ENCODE results near the gene SCAANT1. TPM values are rescaled to one million over a fixed set of nuclear protein-coding genes. Genes with fewer than 3 reads are reported as not detected.
A peak's percentile ranks its signal among the peaks of the same experiment; 100 is the strongest.

Gene SCAANT1
- total RNA-seq, 1 experiment from 2014 or later: not detected

DNA sequence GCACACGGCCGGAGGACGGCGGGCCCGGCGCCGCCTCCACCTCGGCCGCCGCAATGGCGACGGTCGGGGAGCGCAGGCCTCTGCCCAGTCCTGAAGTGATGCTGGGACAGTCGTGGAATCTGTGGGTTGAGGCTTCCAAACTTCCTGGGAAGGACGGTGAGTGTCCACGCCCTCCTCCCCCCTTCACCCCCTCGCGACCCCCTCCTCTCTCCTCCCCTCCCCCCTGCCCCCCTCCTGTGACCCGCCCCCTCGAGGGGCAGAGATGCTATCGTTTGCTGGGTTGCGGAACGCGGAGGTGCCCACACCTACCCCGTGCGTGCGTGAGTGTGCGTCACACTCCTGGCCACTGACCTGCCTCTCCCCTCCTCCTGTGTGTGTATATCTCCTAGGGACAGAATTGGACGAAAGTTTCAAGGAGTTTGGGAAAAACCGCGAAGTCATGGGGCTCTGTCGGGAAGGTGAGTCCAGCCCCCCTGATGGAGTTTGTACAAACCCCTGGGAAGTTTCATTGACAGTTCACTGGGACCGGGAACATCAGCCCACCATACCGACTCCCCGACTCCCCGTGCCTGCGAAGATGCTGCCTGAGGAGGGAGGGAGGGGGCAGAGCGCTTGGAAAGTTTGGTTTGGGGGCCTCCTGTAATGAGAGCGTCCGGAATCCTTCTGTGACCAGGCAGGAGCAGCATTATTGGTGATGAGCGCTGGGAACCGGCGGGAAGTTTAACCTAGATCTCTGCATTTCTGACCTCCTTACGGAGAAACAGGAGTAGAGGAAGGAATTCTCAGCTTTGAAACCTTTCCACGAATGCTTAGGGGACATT lies 795 bp upstream of the SCAANT1 start:
- no peaks in the 10 kb centered on the region for H3K9me3 ChIP-seq
- H3K27me3 ChIP-seq: no peaks in the 10 kb centered on the region
- H3K36me3 ChIP-seq: peaks cover 18% of the 10 kb centered on the region
- H3K4me3 ChIP-seq: peak overlapping the region; percentile 63
- DNase-seq: peak; percentile 50

DNA sequence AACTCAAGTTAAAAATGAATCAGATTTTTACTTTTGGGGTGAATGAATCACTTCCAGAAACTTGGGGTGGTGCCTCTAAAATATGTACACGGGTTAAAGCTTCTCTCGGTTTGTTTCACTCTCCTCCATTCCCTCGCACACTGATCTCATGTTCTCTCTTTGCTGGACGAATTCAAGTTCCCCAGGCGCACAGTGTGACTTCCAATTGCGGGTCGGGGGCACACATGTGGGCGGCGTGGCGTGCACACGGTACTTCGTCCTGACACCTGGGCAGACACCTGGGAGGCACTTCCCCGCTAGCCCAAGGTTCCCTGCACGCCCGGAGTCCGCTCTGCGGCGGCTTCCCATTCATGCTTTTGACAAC lies 692 bp downstream of the SCAANT1 start:
- Histone ChIP-seq H3K9me3 (no peaks in the 10 kb centered on the region), H3K27me3 (no peaks in the 10 kb centered on the region), H3K36me3 (peaks cover 11% of the 10 kb centered on the region; the same call in 1 of the 2 replicates), H3K4me3 (peak overlapping the region; percentile 63)
- no peak for DNase-seq

DNA sequence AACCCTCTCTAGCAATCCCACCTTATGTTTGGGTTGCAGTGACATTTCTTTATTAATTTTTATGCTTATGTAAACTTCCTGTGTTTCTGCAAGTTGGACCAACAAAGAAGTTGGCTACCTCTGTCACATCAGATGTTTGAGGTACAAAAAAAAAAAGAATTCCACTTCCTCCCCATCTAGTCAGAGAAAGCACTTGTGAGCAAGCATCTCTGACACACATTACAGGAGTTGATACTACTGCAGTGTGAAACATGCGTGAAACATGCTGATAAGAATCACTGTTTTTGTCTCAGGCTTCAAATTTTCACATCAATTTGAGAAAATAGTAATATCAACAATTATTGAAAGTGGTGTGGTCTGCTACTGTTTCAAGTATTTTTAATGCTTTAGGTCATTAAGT lies 1.3 kb downstream of the SCAANT1 start:
- H3K36me3 ChIP-seq: peaks cover 5% of the 10 kb centered on the region; the same call in 1 of the 2 replicates
- no peaks in the 10 kb centered on the region for H3K9me3 ChIP-seq
- no peak for DNase-seq
- no peaks in the 10 kb centered on the region for H3K27me3 ChIP-seq
- peak overlapping the region; percentile 63 for H3K4me3 ChIP-seq

DNA sequence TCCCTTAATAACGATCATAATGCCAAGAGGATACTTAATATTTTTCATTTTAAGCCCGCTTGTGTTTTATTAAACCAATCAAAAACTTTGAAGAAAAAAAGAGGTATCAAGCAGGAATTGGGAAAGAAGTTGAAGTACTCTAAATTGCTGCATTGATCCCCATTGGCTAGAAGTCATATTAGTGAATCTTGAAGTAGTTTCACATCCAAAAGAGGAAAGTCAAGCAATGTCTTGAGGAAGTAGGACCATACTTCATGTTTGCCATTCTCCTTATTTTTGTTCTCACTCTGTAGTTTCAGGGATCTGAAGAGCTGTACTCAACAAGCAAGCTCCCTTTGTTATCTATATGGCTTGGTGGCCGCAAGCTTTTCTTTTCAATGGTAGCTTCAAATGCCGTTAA lies 2.2 kb downstream of the SCAANT1 start:
- Histone ChIP-seq H3K9me3 (no peaks in the 10 kb centered on the region), H3K36me3 (0 out of 2 replicates have a peak, but pooled peaks cover 3% of the 10 kb centered on the region), H3K4me3 (no peak overlapping the region), H3K27me3 (no peaks in the 10 kb centered on the region)
- no peak for DNase-seq

DNA sequence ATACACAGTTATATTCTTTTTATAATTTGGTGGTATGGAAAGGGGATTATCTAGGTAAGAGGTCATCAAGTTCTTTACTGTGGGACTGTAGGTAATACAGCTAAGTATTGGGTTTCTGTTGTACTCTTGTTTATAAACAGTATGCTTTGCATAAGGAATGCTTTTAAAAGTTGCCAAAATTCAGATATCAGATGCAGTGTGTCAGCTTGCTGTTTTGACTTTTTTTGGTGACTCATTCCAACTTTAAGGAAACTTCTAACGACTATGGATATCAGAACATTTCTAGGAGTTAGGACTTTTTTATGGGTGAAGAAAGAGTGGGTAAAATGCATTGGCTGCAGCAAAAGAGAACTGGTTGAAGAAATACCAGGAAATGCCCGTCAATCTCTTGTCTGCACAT lies 2.8 kb downstream of the SCAANT1 start:
- H3K27me3 ChIP-seq: no peaks in the 10 kb centered on the region
- DNase-seq: no peak
- no peak overlapping the region for H3K4me3 ChIP-seq
- no peaks in the 10 kb centered on the region for H3K9me3 ChIP-seq
- H3K36me3 ChIP-seq: 0 out of 2 replicates have a peak, but pooled peaks cover 3% of the 10 kb centered on the region

DNA sequence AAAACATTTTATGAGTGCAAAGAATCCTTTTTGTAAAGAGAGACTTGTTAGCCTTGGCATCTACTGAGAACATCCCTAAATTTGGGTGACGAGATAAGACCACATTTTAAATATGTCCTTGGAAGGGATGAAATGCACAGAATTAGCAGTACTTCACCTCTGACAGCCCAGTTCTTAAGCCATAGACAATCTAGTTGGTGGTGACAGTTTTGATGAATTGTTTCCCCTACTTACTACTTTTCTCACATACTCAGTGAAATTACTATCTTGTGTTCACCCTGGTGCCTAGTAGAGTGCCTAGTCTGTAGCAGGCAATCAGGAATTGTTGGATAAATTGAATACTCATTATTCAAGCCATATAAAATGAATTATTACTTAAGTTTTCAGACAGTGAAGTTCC lies 3.4 kb downstream of the SCAANT1 start:
- Histone ChIP-seq H3K27me3 (no peaks in the 10 kb centered on the region), H3K36me3 (no peaks in the 10 kb centered on the region), H3K9me3 (no peaks in the 10 kb centered on the region), H3K4me3 (no peak overlapping the region)
- DNase-seq: no peak

DNA sequence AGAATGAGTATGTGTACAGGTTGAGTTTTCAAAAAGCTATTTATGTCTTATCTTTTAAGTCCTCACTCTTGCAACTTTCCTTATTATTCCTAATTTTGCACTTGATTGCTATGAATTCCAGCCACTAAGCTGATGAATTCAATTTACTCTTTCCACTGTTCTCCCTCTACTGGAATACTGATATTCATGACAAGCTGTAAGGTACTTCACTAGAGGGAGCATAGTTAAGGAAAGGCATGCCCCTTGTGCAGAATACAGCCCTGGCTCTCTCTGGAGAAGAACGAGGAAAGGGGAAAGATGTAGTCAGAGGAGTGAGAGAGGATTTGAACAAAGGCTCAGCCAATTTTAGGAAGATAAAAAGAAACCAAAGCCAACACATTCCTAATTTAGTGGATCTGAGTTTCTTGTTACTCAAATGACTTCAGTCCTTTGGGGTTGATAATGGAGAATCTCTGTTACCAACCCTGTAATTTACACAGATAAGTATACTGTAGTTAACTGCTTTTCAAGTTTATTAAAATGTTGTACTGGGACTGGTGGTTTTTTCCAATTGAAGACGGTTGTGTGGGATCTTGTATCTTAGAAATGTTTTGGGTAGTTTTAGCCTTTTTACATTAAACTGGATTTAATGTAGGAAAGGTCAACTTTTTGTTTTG lies 4.0 kb downstream of the SCAANT1 start:
- DNase-seq: no peak
- no peaks in the 10 kb centered on the region for H3K27me3 ChIP-seq
- H3K9me3 ChIP-seq: no peaks in the 10 kb centered on the region
- H3K4me3 ChIP-seq: no peak overlapping the region
- H3K36me3 ChIP-seq: no peaks in the 10 kb centered on the region

DNA sequence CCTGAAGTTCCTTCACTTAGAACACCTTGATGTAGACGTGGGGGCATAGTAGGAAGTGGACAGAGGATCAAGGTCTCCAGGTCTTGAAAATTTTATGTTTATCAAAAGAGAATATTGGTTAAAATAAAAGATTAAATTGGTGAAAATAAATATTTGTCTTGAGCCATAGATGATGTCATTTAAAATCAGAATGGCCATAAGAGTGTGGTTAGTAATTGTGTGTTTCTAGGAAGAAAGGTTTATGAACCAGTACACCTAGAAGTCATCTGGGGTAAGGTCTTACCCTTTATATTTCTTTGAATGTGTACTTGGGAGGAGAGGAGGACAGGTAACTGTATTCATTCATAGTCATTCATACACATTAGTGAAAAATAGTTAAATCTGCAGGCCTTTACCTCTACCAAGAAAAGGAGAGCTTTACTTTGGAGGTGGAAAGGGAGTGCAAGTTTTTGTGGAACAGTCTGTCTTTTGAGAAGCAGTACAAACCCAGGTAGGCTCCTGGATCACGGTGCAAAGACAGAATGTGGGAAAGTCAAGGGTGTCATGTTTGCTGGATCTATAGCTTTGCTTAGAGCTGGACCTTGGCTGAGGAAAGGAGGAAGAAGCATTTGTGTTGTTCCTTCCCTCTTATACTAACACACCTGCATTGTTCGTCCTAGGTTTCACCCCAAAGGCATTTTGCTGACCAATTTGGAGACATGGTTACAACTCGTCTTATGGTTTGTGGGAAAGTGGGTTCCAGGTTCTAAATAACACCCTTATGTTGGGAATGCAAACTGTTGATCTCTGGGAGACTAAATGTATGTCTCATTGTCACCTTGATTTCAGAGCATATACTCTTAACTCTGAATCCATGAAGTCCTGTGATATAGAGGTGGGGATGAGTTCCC lies 6.2 kb downstream of the SCAANT1 start:
- H3K27me3 ChIP-seq: no peaks in the 10 kb centered on the region
- DNase-seq: no peak
- no peak overlapping the region for H3K4me3 ChIP-seq
- H3K36me3 ChIP-seq: no peaks in the 10 kb centered on the region
- no peaks in the 10 kb centered on the region for H3K9me3 ChIP-seq

DNA sequence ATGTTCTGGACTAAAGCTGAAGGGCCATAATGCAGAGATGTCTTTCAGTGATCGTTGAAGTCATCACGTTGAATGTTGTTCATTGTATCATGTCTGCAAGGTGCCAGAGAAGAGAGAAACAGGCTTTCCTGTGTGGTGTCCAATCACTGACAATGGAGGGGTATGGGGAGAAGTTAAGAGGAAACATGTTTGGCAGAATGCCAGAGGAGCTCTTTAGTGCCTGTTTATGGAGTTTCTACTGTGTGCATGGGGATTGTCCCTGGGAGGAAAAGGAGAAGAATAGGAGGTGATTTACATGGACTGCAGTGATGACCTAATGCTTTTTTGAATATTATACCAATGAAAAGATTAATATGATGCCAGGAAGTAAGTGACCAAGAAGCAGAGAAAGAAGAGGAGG lies 11.7 kb downstream of the SCAANT1 start:
- H3K4me3 ChIP-seq: no peak overlapping the region
- H3K9me3 ChIP-seq: no peaks in the 10 kb centered on the region
- H3K27me3 ChIP-seq: no peaks in the 10 kb centered on the region
- DNase-seq: no peak
- H3K36me3 ChIP-seq: peaks cover 4% of the 10 kb centered on the region

DNA sequence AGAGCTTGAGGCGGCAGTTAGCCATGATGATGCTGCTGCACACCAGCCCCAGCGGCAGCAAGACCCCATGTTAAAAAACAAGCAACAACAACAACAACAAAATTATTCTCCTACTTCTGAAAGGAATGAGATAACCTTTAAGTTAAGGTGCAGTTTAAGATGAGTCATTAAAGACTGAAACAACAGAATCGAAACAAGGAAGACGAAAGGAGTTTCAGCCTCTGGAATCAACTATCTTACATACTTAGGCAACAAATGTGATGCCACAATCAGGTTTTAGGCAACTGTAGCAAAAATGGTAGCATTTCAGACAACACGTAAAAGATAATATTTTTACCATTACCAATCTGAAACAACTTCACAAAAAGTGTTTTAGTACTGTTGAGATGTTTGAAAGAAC lies 12.2 kb downstream of the SCAANT1 start:
- H3K4me3 ChIP-seq: no peak overlapping the region
- no peaks in the 10 kb centered on the region for H3K27me3 ChIP-seq
- peaks cover 4% of the 10 kb centered on the region for H3K36me3 ChIP-seq
- no peaks in the 10 kb centered on the region for H3K9me3 ChIP-seq
- no peak for DNase-seq

DNA sequence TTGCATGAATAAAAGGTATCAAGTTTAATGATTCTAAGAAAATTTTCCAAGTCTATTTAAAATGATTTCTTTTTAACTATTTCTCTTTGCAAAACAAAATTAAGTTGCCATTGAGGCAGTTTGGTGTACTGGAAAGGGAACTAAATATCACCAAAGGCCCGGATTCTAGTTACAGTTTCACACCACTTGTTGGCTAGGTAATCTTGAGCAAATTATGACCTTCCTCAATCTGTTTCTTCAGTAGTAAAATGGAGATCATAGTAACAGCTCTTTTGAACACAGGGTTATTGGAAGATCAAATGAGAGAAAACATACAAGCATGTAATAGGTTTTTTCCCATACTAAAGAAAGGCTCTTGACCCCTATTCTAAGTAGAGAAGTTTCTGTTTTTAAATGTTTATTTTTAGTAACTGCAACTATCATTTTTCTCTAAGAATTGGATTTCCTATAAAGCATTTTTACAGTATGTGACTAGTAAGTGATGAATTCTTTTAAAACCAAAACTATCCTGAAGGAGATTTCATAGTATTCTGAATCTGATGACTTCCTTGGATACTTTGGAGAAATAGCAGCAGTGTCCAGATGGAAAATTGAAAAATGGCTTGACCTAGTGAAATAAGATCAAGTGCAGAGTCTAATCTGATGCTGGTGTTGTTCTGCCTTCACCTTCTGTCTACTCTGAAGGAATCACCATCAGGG lies 15.7 kb downstream of the SCAANT1 start:
- Histone ChIP-seq H3K36me3 (peaks cover 4% of the 10 kb centered on the region), H3K27me3 (no peaks in the 10 kb centered on the region), H3K9me3 (no peaks in the 10 kb centered on the region), H3K4me3 (no peak overlapping the region)
- no peak for DNase-seq

DNA sequence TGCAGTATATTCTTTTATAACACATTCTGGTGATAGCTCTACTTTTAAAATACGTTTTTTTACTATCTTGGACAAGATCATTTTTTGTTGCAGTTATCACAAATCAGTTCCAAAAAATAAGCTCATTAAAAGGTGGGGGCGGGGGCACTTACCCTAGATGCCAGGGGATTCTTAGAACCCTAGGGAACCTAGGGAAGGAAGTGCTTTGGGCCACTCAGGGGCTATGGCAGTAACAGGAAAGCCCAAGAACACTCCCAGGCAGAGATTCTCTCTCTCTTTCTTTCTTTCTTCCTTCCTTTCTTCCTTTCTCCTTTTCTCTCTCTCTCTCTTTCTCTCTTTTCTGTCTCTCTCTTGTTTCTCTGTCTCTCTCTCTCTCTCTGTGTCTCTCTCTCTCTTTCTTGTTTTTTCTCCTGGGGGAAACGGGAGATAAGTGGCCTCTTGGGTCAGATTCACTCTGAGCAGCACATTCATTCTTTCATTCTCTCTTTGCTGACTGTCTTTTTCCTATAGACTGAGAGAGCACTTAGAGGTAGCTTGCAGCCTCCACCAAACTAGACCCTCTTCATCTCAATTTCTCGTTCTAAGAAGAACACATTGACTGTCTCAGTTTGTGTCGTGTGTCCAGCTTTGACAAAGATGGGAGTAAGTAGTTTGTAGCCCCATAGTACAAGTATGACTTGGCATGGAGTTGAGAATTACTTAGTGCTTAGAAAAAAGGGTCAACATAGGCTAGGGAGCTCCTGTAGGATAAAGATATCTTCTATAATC lies 16.6 kb downstream of the SCAANT1 start:
- Histone ChIP-seq H3K4me3 (no peak overlapping the region), H3K36me3 (peaks cover 4% of the 10 kb centered on the region), H3K9me3 (no peaks in the 10 kb centered on the region), H3K27me3 (no peaks in the 10 kb centered on the region)
- DNase-seq: no peak

DNA sequence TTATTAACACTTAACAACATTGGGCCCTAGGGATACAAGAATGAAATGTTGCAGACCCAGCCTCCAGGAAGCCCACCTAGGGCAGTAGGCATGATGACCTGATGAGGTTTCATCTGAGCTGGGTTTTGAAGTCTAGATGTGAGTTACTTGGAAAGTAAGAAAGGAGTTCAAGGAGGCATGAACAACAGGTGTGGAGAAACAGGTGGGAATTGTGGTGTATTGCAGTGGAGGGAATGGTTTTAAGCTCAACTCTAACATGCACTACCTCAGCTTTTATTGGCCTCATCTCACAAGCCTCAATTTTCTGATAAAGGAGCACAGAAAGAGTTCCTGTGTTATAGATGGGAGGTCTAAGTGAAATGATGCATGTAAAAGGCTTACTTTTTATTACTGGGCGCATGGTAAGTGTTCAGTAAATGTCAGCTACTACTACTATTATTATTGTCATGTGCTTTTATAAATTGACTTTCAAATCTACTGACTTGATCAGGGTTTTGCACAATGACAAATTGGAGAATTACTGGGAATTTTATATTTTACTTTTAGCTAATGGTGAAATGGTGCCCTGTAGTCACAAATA lies 19.3 kb downstream of the SCAANT1 start:
- Histone ChIP-seq H3K27me3 (no peaks in the 10 kb centered on the region), H3K4me3 (no peak overlapping the region), H3K9me3 (no peaks in the 10 kb centered on the region), H3K36me3 (no peaks in the 10 kb centered on the region)
- DNase-seq: no peak

DNA sequence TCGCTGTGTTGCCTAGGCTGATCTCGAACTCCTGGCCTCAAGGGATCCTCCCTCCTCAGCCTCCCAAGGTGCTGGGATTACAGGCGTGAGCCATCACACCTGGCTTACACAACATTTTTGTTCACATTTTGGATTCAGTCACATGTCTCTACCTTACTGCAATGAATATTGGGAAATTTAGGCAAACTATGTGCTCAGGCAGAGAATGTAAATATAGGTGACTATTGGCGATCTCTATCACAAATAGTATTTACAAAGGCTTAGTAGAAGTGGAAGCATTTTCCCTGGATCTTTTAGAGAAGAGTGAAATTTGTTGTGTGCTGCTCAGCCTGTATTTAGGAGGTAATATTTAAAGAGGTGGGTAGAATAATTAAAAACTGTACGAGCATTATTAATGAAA lies 20.7 kb downstream of the SCAANT1 start:
- H3K36me3 ChIP-seq: no peaks in the 10 kb centered on the region
- no peaks in the 10 kb centered on the region for H3K9me3 ChIP-seq
- H3K4me3 ChIP-seq: no peak overlapping the region
- H3K27me3 ChIP-seq: no peaks in the 10 kb centered on the region
- DNase-seq: no peak

DNA sequence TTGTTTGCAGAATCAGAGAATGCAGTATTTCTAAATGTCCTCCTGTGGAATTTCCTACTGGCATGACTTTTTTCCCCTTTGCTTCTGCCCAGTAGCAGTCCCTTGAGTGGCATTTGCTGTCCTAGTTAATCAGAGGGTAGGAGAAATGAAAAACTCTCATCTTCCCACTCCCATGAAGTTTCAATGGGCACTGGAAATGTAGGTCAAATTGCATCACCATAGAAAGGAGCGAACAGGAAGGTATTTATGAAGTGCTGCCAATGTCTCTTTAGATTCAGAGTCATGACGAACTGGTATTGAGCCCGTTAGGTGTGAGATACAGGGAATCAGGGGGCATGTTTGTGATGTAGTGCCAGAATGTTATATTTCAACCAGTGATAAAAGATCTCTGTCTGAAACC lies 25.3 kb downstream of the SCAANT1 start:
- DNase-seq: no peak
- Histone ChIP-seq H3K36me3 (no peaks in the 10 kb centered on the region), H3K27me3 (no peaks in the 10 kb centered on the region), H3K4me3 (no peak overlapping the region), H3K9me3 (no peaks in the 10 kb centered on the region)

DNA sequence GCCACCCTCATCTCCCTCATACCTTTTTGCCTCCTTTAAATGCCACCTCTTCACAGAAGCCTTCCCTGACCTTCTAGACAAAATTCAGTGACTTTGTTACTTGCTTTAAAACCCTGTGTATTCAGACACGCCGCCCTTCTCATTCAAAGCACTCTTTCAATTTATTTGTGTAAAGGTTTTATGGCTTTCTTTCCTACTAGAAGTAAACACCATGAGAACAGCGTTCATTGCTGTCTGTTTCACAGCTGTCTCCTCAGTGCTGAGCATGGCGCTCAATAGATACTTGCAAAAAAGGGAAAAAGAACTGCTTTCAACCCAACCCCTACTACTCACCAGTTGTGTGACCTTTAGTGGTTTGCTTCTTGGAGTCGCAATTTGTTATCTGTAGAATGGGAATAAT lies 31.5 kb downstream of the SCAANT1 start:
- no peaks in the 10 kb centered on the region for H3K27me3 ChIP-seq
- H3K9me3 ChIP-seq: no peaks in the 10 kb centered on the region
- no peak overlapping the region for H3K4me3 ChIP-seq
- H3K36me3 ChIP-seq: no peaks in the 10 kb centered on the region
- DNase-seq: no peak
